GF-D8 (cell line): Measurements from ENCODE around the gene MSI2.

Source experiments
- DNase-seq: peaks from one replicate; lab custom pipeline; 2025; lab: John Stamatoyannopoulos, UW

The MSI2 gene

DNA sequence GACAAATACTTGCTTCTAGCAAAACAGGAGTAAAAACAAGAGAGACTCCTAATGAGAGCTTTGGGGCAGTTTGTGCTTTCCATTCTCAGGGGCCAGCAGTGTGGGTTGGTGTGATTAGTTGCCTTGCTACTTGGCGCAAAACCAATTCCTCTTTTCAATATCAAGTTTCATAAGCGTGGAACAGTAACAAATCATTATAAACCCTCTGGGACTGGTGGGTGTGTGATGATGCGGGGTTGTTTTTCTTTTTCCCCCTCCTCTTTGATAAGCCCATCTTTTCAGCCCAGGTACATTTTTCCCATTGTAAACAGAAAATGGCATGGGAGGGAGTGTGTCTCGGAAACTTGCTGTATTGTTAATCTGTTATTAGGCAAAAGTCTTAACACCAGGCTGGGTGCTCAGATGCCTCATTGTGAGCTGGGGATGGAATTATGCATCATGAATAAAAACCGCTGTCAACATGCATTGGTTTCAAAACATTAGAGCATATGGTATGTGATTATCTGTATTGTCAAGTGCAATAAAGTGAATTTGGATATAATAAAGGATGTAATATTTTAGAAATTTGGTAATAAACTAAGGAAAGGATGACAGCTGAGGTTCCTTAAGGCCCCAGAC lies 322.4 kb downstream of the MSI2 start:
- no peak for DNase-seq

DNA sequence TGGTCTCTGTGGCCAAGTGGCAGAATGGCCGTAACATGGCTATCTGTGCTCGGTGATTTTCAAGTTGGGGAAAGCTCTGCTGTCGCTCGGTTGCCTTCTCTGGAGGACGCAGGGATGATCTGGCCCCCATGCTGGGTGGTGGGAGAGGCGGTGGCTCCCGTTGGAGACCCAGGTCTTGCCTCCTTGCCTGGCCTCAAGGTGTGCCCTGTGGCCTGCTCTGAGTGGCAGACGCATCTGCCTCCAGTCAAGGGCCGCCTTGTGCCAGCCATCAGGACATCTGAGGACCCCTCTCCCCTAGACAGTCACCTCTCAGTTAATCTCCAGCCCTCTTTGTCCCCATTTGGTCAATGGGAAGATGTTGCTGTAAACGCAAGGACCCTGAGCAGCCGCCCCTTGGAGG lies 322.9 kb downstream of the MSI2 start:
- no peak for DNase-seq

DNA sequence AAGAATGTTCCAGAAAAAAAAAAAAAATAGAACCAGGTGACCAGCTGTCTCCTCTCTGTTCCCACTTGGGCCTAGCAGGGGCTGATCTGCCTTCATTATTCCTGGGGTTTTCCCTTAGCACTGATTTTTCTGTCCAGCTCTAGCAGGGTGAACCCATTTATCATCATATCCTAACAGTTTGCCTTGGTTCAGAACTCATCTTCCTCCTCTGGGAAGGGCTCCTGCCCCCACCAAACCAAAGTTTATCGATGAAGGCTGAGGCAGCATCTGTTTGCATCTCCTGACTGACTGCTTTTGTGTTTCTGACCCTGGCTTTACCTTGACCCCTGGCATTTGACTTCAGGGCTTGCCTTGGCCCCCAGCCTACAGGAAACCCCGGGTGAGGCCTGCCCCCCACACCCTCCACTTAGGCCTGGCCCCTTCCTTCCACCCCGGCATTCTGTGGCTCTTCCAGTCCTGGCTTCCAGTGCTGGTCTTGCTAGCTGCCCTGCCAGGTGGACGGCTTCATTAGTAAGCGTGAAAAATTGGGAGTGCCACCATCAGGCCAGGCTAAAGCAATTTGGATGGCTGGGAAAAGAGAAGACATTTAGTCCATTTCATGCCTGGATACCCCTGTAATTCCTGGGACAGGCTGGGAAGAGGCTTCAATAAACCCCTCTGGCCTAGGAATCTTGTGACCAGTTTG lies 323.9 kb downstream of the MSI2 start:
- DNase-seq, result no peak

DNA sequence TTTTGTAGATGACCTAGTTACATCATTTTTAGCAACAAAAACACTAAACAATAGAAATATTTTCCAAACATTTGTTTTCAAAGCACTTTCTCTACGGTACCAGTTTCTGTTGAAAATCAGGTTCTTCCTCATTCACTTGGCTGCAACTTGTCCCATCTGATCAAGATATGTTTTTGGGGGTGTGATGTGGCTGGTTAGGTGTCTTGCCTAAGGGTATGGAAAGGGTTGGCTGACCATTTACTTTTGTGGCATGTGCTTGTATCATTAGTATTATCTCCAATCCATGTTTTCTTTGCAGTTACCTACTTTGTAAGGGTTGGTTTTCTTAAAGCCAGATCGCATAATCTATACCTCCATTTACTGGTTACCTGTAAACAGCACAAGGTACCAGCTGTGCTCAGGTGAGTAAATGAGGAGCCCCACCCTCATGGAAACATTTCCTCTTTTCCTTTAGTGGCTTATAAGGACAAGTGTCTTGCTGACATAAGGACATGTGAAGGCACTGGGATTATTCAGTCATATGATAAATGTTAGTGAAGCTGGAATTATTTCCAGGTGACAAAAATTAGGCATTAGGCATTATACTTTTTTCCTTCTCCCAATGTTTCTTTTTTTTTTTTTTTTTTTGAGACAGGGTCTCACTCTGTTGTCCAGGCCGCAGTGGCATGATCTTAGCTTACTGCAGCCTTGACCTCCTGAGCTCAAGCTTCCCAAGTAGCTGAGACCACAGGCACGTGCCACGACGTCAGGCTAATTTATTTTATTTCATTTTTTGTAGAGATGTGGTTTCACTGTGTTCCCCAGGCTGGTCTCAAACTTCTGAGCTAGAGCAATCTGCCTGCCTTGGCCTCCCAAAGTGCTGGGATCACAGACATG lies 326.8 kb downstream of the MSI2 start:
- DNase-seq, result no peak

DNA sequence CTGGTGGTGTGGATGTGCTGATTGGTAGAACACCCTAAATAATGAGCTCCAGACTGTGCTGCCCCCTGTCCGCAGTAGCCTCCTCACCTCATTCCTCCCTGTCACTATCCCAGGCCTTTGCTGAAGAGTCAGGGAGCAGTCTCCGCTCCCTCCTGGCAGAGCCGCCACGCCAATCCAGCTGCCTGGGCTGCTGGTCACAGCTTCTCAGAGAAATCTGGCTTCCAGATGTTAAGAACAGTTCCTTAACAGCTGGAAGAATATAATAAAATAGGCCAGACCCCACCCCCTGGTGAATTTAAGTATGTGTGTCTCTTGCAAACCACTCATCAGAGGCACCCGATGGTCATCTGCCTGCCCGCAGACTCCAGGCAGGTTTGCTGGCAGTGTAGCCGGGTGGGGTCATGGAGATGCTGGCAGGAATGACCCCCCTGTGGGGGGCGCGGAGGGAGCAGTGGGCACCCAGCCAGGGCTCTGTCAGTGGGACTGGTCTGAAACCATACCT lies 327.8 kb downstream of the MSI2 start:
- no peak for DNase-seq

DNA sequence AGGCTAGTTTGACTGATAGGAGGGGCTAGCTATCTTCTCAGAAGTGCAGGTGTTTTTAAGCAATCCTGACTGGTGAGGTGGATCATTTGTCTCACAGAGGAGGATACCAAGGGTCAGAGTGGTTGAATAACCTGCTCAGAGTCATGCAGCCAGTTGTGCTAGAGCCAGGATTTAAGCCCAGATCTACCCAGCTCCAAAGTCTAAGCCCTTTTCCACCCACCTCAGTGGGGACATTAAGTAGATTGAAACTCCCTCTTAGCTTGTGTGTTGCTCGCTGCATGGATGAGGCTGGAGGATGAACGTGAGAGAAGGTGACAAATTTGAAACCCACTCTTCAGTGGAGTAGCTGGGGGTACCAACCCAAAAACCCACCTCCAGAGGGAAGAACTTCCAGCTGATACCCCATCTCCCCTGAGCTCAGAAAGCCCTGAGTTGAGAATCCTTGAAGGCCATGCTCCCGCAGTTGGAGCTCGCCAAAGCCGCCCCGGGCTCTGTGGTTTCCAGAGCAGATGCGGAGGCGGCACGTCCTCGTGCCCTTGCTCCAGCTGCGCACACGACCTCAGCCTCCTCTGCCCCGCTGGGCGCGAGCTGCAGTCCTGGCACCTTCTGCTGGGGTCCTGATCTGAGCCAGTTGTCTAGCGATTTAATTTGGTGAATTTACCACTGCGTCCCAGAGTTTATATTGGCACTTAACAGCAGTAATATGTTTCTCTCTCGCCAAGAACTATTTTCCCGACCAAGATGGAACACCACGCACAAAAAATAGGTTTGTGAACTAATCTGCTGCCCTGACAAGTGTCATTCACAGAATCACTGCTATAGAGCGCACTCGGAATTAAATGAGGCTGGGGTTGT lies 329.2 kb downstream of the MSI2 start:
- no peak for DNase-seq

DNA sequence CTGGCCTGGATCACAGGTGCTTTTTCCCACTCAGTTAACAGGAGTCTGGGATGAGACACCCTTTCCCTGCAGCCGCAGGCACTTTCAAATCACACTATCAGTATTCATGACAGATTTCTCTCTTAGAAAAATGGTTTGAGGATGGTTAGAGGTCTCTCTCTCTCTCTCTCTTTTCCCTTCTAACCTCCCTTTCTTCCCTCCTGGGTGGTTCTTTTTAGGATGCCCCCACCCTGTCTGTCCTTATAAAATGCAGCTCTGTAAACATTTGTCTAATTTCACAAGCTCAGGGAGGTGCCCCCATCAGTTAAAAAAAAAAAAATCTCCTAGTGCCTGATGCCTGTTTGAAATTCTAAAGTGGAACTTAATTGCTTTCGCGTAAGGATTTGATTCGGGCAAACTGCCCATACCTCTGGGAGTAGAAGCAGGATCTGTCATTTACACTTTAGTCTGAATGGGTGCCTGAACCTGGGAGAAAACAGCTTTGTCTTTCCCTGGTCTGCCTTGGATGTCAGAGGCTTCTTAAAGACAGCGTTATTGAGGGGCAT lies 329.9 kb downstream of the MSI2 start:
- DNase-seq, result no peak

DNA sequence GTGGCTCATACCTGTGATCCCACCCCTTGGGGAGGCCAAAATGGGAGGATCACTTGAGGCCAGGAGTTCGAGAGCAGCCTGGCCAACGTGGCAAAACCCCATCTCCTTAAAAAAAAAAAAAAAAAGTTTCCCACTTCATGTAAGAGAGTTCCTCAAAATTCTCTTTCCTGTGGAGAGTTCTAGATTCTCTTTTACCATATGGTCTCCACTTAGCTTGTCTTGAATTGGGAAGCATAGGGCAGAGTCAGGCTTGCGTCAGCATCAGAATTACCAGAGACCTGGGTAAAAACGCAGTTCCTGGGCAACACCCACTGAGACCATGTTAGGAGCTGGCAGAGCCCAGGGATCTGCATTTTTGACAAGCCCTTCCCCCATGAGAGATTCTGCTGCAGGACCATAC lies 330.4 kb downstream of the MSI2 start:
- no peak for DNase-seq

DNA sequence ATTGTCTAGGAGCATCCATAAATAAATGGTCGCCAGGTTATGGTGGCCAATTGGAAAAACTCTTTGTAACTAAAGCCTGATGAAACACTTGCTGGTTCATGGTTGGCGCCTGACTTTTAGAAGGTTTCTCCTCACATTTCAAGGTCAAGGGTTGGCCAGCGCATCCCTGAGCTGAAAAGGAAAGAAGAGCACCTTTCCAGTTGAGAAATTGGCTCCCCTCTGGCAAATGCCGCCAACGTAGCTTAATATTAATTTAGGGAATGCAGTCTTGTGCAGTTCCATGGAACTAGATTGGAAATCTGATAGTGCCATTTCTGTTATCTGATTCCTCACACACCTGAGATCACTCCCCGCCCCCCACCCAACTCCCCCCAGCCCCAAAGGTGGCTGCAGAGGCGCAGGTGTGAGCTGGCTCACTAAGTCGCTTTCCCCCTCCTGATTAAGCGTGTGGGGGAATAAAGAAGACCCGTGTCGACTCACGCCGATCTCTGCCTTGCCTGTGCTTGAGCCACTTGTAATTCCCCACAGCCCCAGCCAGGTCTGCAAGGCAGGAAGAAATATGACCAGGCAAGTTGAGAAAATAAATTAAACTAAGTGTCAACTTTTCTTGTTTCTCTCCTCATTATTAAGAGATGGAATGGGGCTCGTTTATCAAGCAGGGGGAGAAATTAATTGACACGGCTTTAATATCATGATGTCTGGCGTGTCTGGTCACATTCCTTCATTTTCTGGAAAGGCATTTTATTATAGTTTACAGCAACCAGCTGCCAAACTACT lies 331.1 kb downstream of the MSI2 start:
- no peak for DNase-seq

DNA sequence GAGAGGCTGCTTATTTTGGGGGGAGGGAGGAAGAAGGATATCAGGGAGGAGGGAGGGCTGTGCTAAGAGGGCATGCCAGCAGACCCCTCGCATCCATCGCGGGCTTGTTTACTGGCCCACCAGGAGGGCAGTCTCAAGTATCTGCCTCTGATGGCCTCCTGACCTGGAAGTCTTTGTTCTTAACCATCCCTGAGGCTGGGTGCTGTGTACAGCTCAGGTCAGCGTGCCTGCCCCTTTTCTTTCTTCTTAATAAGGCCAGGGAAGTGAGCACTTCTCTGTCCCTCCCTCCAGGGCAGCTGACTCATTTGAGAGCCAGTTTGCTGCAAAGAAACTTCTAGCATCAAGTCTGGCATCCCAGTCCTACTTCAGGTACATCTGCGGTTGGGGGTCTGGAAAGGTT lies 331.8 kb downstream of the MSI2 start:
- DNase-seq, result no peak

DNA sequence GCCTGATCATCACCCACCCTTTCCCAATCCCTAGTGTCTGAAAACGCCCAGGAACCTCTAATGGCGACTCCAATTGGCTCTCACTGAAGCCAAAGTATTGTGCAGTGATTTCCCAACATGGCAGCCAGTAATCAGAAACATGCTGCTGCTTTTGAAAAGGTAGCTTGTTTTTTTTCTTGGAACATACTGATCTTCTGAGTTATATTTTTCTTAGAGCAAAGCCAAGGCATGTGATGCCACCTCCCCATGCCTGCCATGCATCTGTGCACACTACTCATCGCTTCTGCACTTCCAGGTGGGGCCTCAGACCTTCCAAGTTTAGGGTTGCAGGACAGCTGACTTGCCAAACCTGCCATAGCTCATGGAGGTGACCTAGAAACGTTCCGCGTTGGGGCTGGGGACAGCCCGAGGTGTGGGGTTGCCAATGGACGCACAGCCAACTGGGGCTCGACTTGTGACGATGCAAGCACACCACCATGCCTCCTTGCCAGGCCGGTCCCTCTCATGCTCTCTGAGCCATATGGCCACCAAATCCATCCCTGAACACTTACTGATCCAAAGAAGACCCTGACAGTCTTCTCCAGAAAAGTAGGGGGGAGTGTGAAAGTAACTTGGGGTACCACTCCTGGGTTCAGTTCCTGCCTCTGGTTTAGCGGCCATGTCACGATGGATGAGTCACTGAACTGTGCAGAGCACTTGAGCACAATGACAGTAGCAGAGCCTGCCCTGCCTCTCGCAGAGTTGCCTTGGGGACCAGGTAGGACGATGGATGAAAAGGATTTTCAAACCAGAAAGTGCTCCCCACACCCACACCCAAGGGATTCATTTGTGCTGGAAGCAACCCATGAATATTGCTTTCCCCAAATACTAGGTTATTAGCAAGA lies 333.1 kb downstream of the MSI2 start:
- no peak for DNase-seq

DNA sequence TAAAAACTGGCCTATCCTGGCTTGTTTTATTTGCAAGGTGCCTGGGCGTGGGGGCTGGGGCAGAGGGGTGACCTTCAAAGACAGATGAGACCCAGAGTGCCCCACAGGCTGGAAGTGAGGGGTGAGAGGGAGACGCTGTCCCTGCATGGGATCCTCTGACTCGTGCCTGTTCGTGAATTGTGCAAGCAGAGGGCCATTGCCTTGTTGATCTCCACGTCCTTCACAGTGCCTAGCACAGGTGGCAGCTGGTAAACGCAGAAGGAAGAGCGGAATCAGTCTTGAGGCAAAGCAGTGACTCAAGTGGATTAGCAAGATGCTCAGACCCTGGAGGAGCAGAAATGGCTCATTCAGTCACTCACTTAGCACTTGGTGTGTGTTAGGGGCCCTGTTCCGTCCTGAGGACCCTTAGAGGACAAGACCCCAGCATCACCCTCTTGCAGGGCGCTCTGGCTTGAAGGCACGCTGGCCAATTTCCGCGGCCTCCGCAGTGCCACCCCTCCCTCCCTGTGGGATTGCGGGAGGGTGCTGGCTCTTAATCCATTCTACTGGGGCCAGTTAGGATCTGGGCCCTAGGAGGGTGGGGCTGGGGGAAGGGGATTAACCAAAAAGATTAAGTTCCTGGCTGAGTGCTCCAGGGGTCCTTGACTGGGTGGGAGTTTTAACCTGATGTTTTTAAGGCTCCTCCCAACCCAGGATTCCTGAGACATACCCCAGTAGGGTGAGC lies 337.6 kb downstream of the MSI2 start:
- no peak for DNase-seq

DNA sequence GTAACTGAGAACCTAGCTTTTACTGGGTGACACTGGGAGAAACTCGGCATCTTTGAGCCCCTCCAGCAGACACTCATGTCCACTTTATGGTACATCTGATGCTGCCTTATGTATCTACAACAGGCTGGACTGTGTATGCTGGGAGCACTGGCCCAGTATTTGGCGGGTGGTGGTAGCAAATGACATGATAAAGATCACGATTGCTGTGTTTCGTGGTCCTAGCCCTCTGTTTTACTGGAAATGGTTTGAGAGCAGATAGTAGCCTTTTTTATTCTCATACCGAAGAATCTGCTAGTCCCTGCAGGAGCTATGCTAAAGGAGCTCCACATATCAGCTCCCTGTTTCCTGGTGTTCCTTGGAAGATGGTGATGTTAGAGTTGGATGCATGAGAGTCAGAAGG lies 338.4 kb downstream of the MSI2 start:
- DNase-seq, result no peak

DNA sequence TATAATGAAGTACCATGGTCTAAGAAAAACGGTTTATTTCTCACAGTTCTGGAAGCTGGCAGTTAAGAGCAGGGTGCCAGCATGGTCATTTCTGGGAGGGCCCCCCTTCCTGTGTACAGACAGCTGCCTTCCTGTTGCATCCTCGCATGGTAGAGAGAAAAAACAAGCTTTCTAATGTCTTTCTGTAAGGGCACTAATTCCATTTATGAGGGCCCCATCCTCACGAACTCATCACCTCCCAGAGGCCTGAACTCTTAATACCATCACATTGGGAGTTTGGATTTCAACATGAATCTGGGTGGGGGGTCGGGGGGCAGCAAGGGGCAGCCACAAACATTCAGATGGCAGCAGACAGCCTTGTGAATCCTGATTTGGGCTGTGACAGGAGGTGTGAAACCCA lies 339.1 kb downstream of the MSI2 start:
- DNase-seq, result no peak

DNA sequence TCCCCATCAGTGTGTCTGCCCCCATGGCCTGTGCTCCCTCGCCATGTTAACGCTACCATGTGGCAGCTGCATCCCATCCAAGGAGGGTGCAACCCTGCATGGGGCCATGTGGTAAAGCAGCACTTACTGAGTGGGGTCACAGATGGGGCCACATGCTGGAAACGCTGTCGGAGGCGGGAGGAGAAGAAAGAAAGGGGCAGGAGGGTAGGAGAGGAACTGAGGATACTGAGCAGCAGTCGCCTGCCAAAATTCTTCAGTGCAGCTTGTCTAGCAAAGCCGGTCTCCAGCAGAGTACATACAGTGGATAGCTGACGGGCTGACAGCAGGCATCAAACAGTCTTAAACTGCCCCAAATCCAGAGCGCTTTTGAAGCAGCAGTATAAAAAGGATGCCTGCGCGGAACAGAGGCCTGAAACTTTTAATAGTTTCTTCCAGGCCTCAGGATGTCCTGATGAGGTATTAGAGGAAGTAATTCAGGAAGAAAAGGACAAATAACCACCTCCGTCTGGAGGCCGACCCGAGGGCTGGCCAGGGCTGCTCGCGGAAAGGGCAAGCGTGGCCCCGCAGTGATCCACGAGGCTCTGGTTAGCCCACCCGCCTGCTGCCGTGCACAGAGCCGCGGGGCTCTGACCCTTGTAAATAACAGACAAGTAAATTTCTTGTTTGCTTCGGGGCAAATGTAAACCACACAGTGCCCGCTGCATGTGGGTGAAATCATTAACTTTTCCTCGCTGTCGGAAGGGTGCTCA lies 339.8 kb downstream of the MSI2 start:
- no peak for DNase-seq

DNA sequence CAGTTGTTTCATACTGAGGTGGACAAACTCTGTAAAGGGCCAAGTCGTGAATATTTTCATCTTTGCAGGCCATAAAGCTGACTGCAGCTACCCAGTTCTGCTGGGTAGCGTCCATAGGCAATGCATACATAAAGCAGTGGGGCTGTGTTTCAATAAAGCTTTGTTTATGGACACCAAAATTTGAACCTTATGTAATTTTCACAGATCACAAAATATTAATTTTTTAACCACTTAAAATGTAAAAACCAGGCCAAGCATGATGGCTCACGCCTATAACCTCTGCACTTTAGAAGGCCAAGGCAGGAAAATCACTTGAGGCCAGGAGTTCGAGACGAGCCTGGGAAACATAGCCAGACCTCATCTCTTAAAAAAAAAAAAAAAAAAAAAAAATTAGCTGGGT lies 340.8 kb downstream of the MSI2 start:
- no peak for DNase-seq

DNA sequence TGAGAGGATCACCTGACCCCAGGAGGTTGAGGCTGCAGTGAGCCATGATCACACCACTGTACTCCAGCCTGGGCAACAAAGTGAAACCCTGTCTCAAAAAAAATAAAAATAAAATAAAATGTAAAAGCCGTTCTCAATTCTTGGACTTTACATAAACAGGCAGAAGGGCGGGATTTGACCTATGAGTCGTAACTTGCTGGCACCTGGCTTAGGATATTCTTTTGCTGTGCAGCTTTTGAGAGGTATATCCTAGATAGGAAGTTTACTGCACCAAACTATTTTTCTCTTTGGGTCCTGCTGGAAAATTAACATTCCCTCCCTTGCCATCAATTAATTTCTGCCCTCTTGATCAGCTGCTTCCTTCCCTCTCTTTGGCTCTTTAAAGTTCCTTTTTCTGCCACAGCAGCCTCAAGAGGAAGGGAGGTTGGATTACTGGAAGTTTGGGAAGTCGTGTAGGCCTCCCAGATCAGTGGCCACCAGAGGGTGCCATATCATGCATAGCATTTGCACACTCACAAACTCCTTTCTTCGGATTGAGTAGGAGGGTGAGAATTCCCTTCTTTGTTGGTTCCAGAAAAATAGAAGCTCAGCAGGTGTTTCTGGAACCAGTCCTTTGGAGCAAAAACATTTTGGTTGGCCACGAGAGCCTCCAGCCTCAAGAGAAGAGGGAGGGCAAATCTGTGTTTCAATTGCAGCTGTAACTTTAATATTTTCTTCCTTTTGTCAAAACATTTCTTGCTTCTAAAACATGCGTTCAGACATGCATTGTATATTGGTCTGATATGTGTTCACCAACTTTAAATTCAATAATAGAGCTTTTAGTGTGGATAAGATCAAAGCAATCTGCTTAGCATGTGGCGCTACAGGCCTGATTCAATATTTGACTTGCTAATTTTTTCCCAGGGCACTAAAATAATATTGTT lies 341.5 kb downstream of the MSI2 start:
- DNase-seq, result peak; percentile 24
